H1 (cell line): ENCODE data around the gene LRRC61. TPM values are rescaled to one million over a fixed set of nuclear protein-coding genes. Genes with fewer than 3 reads are reported as not detected.
A peak's percentile ranks its signal among the peaks of the same experiment; 100 is the strongest.

Experiments
- CHD7 ChIP-seq: fragments of 300-600 bp; sonication (generic); IDR thresholded peaks from 2 replicates; pipeline ENCODE4 v1.7.1; 2012; ENCODE audit warnings: low read length, moderate library complexity, mild to moderate bottlenecking, inconsistent platforms; ENCODE audit not compliant: insufficient replicate concordance
- HDAC2 ChIP-seq, 2 experiments: fragments of 300-600 bp in 1 of 2; sonication (generic) in 1 of 2; IDR thresholded peaks; 2 replicates each; pipeline ENCODE4 v1.6.1; 2011 to 2012; ENCODE audit warnings: low read depth in 2 of 2, low read length in 2 of 2, mild to moderate bottlenecking in 2 of 2, moderate library complexity in 2 of 2, borderline replicate concordance in 1 of 2, inconsistent platforms in 1 of 2
- JUND ChIP-seq: IDR thresholded peaks from 2 replicates; pipeline ENCODE4 v1.6.1; 2011; ENCODE audit warnings: mild to moderate bottlenecking, improper control_type of control experiment, low read length
- KDM4A ChIP-seq: IDR thresholded peaks from one replicate; pipeline ENCODE4 v1.7.1; 2012; ENCODE audit warnings: low read depth, mild to moderate bottlenecking, moderate library complexity, low read length, inconsistent platforms; ENCODE audit not compliant: severe bottlenecking
- MAX ChIP-seq: IDR thresholded peaks from 2 replicates; pipeline ENCODE4 v1.6.1; 2012; ENCODE audit warnings: inconsistent platforms
- POLR2AphosphoS5 ChIP-seq: IDR thresholded peaks from 2 replicates; pipeline ENCODE4 v1.6.1; 2011; ENCODE audit warnings: low read depth, low read length
- RAD21 ChIP-seq, 2 experiments: IDR thresholded peaks in 1 of 2; conservative IDR thresholded peaks in 1 of 2; 2 replicates each; pipeline ENCODE4 v1.6.1; 2011; ENCODE audit warnings: low read depth in 2 of 2, low read length in 2 of 2, improper control_type of control experiment in 1 of 2, inconsistent platforms in 1 of 2, mild to moderate bottlenecking in 1 of 2, moderate library complexity in 1 of 2
- SP2 ChIP-seq: IDR thresholded peaks from 2 replicates; pipeline ENCODE4 v1.6.1; 2012; ENCODE audit warnings: mild to moderate bottlenecking, low read length, inconsistent platforms
- TBP ChIP-seq: IDR thresholded peaks from 2 replicates; pipeline ENCODE4 v1.6.1; 2011; ENCODE audit warnings: low read depth, low read length, improper control_type of control experiment
- polyA plus RNA-seq, 7 experiments: library from polyadenylated mRNA; depleted of rRNA in 3 of 7; stranded (reverse) in 5 of 7; unstranded in 2 of 7; fragments of >200 nt in 5 of 7; fragments of 200-250 nt in 2 of 7; gene quantifications; 1 replicate in 5 of 7; 2 replicates in 1 of 7; 4 replicates in 1 of 7; pipeline versions ENCODE4 v1.2.1 to v1.2.3, GENCODE V29; 2011 to 2013; ENCODE audit warnings: missing spikeins in 2 of 7, mixed read lengths in 2 of 7
- total RNA-seq: library from RNA; stranded (reverse); fragmentation: NEBNext Ultra II Directional; extraction: Animal tissue kit (Norgen Biotek cat#: 25700); gene quantifications from 2 replicates; pipeline ENCODE4 v1.2.1, GENCODE V29; 2021

The LRRC61 gene
- total and polyA plus RNA-seq, 2 of the 8 experiments (the other 6 are each of a cell fraction or from before 2014, with no cell fraction given), result 0.73 to 44.8 TPM

GRCh38 chr7:150383710-150384397 is 60.7 kb downstream of the LRRC61 start (continued):
- peak; percentile 29 for TF ChIP-seq CHD7
- TF ChIP-seq TBP, result peak; percentile 93
- TF ChIP-seq JUND, result no peak
- no peak for TF ChIP-seq SP2
- peak in 1 of 2 experiments; percentile 2; a peak in 1 of 4 replicates for TF ChIP-seq RAD21 (IDR thresholded peaks at IDR 0.05 in 1 of 2, conservative IDR thresholded peaks at IDR 0.05 in 1 of 2; ENCODE audit: low read depth in 2 of 2, low read length in 2 of 2)
- TF ChIP-seq HDAC2 (IDR thresholded peaks at IDR 0.05; ENCODE audit: borderline replicate concordance in 1 of 2, low read depth in 2 of 2, low read length in 2 of 2), result peak in 1 of 2 experiments; percentile 84; a peak in 2 of 4 replicates
- peak; percentile 60; the same call in 1 of the 2 replicates for TF ChIP-seq MAX
- peak; percentile 82 for TF ChIP-seq POLR2AphosphoS5
- TF ChIP-seq KDM4A, result peak; percentile 12
